T47D (cell line): Measurements from ENCODE around the gene RANBP10.
A peak's percentile ranks its signal among the peaks of the same experiment; 100 is the strongest.
"Not testable (repeated sequence)": the region's sequence is repeated elsewhere in the genome, so short reads cannot be mapped to it uniquely, and the experiment has no call there.

ENCODE experiments used
- DNase-seq, 2 experiments: peaks; one replicate each; pipeline versions ENCODE4 v3.0.0 to v3.0.0-alpha.2; 2011 to 2012; ENCODE audit warnings: low read depth in 1 of 2, low spot score in 1 of 2
- JUND ChIP-seq: IDR thresholded peaks from 2 replicates; pipeline ENCODE4 v1.6.1; 2012; ENCODE audit warnings: low read depth
- in situ Hi-C: cut with HindIII; loops from 2 replicates; pipeline ENCODE4 v1.10.0; 2016; ENCODE audit warnings: low sequenced_read_pairs, low pct_unique_long_range_greater_than_20kb

RANBP10 gene

DNA sequence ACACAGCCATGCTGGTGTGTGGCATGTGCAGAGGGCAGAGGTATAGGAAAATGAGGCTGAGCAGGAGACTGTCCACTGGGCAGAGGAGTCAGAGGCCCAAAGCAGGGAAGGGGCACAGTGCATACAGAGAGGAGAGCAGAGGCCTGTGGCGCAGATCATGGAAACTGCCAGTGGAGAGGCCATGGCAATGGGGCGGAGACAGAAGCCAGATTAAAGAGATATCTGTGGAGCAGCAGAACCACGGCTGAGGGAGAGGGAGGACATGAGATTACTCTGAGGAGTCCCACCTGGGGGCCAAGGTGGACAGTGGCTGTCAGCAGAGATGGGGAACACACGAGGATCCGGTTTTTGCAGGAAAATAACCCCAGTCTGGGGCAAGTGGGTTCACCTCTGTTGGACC lies 43.3 kb downstream of the RANBP10 start:
- TF ChIP-seq JUND: no peak
- DNase-seq: no peak
- in situ Hi-C loops: no loop called here

DNA sequence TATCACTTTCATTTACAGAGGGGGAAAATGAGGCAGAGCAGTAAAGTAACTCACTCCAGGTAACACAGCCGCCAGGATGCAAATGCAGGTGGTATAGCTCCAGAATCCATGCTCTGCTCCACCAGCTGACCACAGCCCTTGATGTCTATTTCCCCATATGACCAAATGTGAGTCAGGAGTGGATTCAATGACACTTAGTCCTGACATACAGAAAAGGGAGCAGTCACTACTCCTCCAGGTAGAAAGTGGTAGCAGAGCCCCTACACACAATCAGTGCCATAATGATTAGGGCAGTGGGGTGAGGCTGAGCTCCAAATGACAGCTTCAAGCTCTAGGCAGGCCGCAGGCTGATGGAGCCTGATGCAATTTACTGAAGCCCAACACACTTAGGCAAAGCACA lies 44.0 kb downstream of the RANBP10 start:
- DNase-seq: no peak
- TF ChIP-seq JUND: no peak
- in situ Hi-C loops: no loop called here

DNA sequence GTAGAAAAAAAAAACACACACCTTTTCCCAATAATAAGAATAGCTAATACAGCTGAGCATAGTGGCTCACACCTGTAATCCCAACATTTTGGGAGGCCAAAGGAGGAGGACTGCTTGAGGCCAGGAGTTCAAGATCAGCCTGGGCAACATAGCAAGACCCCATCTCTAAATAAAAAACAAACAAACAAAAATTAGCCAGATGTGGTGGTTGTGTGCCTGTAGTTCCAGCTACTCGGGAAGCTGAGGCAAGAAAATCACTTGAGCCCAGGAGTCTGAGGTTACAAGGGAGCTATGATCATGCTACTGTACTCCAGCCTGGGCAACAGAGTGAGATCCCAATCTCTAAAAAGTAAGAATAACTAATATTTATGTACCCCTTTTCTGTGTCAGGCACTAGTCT lies 44.4 kb downstream of the RANBP10 start:
- DNase-seq: no peak
- TF ChIP-seq JUND: no peak
- in situ Hi-C loops: no loop called here

GRCh38 chr16:67760956-67761230 lies 45.5 kb downstream of the RANBP10 start:
- no peak for DNase-seq
- no peak for TF ChIP-seq JUND
- in situ Hi-C loops: no loop called here

DNA sequence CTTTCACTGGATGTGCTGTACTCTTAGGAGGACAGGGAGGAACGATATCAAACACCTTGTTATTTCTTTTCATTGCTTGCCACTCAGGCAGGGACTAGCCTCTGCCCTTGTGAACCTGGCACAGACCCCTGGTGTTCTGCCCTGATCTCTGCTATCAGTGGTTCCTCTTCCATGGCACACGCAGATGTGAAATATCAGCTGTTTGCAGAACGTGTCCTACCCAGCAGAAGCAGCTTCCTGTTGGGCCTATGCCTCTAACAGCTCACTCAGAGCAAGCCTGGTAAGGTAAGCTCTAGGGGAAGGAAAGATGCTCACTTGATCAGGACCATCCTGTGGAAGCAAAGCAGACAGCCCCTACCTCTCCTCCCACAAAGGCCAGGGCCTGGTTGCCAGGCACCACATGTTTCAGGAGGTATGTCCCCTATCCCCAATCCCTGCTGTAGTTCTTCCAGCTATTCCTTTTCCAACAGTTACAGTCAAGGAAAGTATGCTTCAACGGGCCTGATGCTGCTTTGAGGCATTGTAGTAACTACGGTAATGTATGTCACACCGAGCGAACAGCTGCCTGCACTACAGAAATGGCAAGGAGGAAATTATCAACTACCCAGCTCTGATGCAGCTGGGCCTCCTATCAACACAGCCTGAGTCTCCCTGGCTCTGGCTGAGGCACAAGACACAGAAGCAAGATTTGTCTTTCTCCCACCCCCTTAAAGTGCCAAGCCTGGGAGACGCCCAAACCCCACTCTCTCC lies 46.0 kb downstream of the RANBP10 start:
- TF ChIP-seq JUND: no peak
- no peak for DNase-seq
- in situ Hi-C loops: no loop called here

DNA sequence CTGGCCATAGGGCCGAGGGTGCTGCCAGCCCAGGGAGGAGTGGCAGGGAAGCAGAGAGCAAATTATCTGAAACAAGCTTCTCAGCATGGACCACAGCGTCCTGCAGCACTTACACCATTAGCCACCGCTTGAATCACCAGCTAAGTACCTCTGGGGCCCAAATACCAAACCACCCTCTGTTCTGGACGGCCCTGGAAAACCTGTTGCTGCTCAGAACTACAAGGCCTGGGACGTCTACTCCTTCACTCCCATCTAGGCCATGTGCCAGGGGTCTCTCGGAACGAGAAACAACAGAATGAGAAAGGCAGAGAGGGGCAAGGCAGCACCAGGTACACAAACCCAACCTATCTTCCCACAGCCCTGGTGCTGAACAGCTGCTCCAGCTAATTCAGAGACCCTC lies 47.4 kb downstream of the RANBP10 start:
- in situ Hi-C loops: no loop called here
- TF ChIP-seq JUND: no peak
- no peak for DNase-seq

GRCh38 chr16:67758006-67758405 lies 48.4 kb downstream of the RANBP10 start:
- no peak for TF ChIP-seq JUND
- DNase-seq: no peak
- in situ Hi-C loops: no loop called here

- no peak for TF ChIP-seq JUND
- peak in 1 of 2 experiments; percentile 69 for DNase-seq
- in situ Hi-C loops: no loop called here
Observed at GRCh38 chr16:67752641-67753040, 53.7 kb downstream of the RANBP10 start.

- DNase-seq, in situ Hi-C loops: not testable (repeated sequence)
Observed at GRCh38 chr16:67751331-67751730, 55.0 kb downstream of the RANBP10 start.

GRCh38 chr16:67750466-67750865 lies 55.9 kb downstream of the RANBP10 start:
- in situ Hi-C loops: no loop called here
- DNase-seq: no peak
- no peak for TF ChIP-seq JUND

- no peak for DNase-seq
- in situ Hi-C loops: no loop called here
- TF ChIP-seq JUND: no peak
Observed at GRCh38 chr16:67749436-67750078, 56.8 kb downstream of the RANBP10 start.

DNA sequence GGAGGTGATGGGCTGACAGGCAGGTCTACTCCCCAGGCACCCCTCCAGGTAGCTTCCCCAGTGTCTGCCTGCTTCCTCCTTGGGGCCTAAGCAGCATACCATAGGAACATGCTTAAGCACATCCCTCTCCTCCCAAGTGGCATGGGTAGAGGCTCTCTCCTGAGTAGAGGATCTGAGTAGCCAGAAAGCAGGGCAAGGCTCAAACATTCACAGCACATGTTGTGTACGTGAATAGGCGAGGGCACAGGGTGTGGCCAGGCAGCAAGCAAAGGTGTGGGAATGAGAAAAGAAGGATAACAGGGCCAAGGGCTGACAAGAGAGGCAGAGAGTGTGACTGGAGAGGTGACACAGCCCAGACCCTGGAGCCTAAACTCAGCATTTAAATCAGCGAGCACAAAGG lies 57.5 kb downstream of the RANBP10 start:
- DNase-seq: no peak

GRCh38 chr16:67746846-67747245 lies 59.5 kb downstream of the RANBP10 start:
- no peak for DNase-seq
- TF ChIP-seq JUND: no peak
- in situ Hi-C loops: no loop called here

More for the DNA sequence above, 57.5 kb downstream of the RANBP10 start:
- in situ Hi-C loops: no loop called here
- no peak for TF ChIP-seq JUND

- in situ Hi-C loops: no loop called here
- DNase-seq: no peak
- TF ChIP-seq JUND: no peak
Observed at GRCh38 chr16:67741118-67741517, 65.2 kb downstream of the RANBP10 start.
